LoVo (cell line): ENCODE data around the gene SMIM44.
"Not testable (repeated sequence)": the region's sequence is repeated elsewhere in the genome, so short reads cannot be mapped to it uniquely, and the experiment has no call there.

Experiments used
- DNase-seq: peaks from one replicate; pipeline ENCODE4 v3.0.0-alpha.2; 2016; ENCODE audit warnings: low spot score

SMIM44 gene

DNA sequence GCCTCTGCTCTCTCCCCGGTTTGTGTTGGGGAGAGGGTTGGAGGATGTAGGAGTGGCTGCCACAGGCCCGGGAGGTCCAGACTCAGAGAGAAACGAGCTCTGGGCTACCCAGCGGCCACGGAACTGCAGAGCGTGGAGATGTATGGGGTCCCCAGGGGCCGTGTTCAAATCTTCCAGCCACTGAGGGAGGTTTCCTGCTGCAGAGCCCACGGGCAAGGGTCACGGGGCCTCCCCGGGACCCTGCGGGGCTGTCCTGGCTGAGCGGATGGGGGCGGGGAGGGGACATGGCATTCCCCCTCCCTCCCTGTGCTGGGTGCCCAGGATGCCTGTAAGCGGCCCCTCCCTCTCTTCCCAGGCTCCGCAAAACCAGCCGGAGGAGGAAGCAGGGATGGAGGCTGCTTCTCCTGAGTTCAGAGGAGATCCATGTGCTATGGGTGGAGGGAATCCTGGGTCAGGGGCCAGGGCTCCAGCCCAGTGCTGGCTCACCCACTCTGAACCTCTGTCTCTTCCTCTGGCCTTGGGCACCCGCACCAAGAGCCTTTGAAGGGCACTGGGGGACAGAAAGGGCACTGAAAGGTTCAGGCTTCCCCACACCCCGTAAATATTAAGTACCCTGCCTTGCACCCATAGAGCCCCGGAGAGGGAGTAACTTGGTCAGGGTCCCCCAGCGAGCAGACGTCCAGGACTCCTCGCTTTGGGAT is 25.6 kb downstream of the SMIM44 start:
- no peak for DNase-seq

- DNase-seq = no peak
Observed at GRCh38 chr19:3456925-3457527, 26.2 kb downstream of the SMIM44 start.

DNA sequence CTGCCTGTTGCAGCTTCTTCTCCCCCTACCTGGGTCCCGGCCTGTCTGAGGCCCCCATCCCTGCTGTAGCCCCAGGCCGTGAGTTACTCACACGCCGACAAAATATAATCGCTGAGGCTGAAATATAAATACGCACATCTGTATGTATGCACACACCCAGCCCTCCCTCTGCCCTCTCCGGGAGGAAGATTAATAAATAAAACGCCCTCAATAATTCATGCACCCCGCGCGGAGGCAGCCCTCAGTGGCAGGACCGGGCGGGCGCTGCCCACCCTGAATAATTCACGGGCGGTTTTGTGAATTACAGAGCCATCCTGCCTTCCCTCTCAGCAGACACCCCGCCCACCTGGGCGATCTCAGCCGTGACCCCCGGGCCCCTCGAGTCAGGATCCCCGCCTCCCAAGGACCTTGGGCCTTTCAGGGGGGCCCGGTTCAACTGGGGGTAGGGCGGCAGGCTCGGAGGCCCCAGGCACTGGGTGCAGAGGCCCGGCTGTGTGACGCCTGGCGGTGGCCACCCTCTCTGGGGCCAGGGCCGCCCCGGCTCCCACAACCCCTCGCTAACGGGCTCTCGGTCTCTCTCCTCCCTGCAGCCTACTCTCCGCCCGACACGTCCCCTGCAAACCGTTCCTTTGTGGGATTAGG is 27.2 kb downstream of the SMIM44 start:
- no peak for DNase-seq

GRCh38 chr19:3455393-3455955 is 27.8 kb downstream of the SMIM44 start:
- no peak for DNase-seq

- no peak for DNase-seq
Observed at GRCh38 chr19:3454656-3455392, 28.4 kb downstream of the SMIM44 start.

DNA sequence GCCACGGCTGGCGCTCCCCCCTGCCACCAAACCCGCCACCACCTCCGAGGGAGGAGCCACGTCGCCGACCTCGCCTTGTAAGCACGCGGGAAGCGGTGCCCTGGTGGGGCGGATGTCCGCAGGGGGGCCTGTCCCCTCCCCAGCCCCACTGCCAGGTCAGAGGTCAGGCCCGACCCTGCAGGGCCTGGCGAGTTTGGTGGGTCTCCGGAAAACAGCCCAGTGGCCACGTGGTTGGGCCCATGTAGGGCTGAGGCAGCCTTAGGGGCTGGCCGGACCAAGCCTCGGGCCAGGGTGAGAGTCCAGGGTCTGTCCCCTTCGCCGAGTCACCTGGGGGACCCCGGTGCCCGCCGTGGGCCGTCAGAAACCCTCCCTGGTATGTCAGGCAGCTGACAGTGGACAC is 29.4 kb downstream of the SMIM44 start:
- DNase-seq = no peak

GRCh38 chr19:3452942-3453214 is 30.4 kb downstream of the SMIM44 start:
- DNase-seq = not testable (repeated sequence)

DNA sequence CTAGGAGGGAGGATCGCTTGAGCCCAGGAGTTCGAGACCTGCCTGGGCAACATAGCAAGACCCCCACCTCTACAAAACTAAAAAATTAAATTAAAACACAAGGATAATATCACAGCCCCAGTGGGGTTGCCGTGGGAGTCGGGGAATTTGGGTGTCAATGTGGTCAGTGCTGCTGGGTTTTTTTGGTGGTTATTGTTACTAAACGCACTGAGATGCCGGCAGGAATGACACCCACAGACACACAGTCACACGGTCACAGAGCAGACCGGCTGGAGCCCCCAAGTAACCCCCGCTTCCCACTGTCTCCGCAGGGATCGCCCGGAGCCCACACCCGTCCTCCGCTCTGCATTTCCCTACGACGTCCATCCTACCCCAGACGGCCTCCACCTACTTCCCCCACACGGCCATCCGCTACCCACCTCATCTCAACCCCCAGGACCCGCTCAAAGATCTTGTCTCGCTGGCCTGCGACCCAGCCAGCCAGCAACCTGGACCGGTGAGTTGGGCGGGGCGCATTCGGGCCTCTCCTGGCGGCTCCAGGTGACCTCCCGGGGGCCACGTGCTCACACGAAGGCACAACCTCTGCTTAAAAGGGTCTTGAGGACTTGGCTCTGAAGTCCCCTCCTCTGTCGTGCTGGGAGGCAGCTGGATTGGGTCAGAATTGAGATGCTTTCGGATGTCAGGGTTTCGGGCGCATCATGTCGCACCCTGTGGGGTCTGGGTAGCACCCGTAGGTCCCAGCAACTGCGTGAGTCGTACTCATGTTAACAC is 30.9 kb downstream of the SMIM44 start:
- no peak for DNase-seq

- no peak for DNase-seq
Observed at GRCh38 chr19:3451451-3451866, 31.8 kb downstream of the SMIM44 start.

GRCh38 chr19:3450796-3451411 is 32.3 kb downstream of the SMIM44 start:
- DNase-seq = no peak

- no peak for DNase-seq
Observed at GRCh38 chr19:3448616-3449334, 34.5 kb downstream of the SMIM44 start.

DNA sequence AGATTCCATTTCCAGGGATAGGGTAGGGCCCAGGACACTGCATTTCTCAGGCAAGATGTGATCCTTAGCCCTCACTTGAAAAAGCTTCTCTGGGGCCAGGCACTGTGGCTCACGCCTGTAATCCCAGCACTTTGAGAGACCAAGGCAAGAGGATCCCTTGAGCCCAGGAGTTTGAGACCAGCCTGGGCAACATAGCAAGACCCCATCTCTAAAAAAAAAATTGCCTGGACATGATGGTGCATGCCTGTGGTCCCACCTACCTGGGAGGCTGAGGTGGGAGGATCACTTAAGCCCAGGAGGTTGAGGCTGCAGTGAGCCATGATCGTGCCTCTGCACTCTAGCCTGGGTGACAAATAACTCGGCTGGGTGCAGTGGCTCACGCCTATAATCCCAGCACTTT is 36.6 kb downstream of the SMIM44 start:
- not testable (repeated sequence) for DNase-seq

DNA sequence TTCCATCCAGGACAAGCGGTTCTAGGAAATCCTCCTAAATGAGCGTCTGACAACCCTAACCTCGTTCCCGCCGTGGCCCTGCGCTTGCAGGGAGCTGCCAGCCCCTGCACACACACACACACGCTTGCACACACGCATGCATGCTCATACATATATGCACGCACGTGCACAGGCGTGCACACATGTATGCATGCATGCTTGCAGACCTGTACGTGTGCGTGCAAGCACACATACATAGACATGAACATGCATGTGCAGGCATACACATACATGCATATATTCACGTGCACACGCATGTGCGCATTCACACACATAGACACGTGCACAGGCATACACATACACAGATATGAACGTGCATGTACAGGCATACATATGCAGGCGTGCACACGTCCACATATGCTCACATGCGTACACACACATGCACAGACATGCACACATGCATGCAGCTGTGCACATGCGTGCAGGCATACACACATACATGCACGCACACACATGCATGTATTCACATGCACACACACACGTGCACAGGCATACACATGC is 38.5 kb downstream of the SMIM44 start:
- DNase-seq = no peak

DNA sequence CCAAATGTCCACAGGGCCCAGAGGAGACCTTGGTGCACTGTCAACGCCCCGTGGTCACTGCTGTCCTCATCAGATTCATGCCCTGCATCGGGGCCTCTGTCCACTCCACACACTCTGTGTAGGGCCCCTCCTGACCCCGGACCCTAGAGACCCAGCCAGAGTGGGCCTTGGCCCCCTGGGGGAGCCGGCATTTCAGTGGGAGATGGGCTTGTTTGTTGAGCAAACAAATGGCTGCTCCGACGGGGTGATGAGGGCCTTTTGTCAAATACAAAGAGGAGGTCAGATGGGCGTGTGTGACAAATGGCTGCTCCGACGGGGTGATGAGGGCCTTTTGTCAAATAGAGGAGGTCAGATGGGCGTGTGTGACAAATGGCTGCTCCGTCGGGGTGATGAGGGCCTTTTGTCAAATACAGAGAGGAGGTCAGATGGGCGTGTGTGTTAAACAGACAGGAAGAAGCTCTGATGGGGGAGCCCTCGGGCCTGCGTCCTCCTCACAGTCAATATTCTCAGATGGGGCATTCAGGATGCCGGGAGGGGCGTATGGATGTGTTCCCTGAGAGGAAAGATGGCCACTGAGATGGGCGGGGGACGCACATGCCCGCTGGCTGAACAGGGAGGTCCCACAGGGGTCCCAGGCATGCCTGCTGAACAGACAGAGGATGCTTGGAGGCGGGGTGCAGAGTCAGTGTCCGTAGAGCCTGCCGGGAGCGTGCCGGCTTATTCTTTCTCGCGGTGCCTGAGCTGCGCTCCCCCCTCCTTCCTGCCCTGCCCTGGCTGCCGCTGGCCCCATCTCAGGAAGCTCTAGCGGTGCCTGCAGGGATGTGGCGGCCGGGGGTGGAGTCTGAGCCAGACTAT is 39.2 kb downstream of the SMIM44 start:
- no peak for DNase-seq

DNA sequence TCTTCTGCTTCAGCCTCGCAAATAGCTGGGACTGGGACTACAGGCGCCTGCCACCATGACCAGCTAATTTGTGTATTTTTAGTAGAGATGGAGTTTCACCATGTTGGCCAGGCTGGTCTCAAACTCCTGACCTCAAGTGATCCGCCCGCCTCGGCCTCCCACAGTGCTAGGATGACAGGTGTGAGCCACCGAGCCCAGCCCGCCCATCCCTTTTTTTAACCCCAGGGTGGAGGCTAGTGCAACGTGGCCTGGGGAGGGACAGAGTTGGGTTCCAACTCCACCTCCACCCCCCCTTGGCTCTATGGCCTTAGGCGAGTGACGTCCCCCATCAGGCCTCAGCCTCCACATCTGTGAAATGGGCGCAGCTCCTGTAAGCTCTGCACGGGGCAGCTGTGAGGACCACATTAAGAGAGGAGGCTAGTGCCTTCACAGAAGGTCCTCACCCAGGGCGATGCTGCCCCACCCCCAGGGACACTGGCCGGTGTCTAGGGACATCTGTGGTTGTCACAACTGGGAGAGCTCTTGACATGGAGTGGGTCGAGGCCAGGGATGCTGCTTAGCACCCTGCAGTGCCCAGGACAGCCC is 40.7 kb downstream of the SMIM44 start:
- DNase-seq = no peak

- no peak for DNase-seq
Observed at GRCh38 chr19:3441986-3442329, 41.3 kb downstream of the SMIM44 start.

DNA sequence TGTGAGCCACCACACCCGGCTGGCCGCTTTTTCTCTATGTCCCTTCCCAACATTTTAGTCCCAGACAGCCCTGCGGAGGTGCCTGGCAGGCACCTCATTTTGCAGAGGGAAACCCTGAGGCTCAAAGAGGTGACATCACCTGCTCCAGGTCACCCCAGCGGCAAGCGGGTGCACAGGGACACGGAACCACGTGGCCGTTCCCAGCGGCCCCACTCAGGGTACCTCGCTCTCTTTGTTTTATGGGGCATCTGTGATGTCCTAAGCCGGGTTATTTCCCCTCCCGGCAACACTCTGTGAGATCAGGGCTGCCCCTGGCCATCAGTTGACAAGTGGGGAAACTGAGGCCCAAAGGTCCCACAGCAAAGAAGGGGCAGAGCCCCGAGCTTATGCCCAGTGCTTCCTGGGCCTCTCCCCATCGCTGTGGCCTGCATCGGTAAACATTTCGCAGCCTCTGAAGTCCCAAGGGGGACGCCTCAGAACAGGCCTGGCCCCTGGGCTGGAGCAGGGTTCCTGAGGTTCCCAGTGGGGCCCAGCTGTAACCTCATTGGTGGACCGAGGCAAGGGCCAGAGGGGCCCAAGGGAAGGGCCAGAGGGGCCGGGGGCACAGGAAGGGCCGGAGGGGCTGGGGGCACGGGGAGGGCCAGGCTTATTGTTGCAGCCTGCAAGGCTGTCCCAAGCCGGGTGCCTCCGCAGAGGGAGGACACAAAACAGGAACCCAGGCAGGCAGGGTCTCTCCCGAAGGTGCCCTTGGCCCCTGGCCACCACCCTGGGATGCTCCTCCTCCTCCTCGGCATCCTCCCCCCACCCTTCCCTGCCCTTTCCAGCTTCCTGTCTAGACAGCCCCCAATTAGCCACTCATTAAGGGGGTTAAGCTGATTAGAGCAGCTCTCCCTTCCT is 41.9 kb downstream of the SMIM44 start:
- DNase-seq = no peak

- DNase-seq = no peak
Observed at GRCh38 chr19:3440082-3440481, 43.2 kb downstream of the SMIM44 start.
